Ascending aorta (tissue), 2 donors: ENCODE data around the gene GDPD5. TPM values are rescaled to one million over a fixed set of nuclear protein-coding genes. Genes with fewer than 3 reads are reported as not detected.

Experiments
- DNase-seq, 2 donors: peaks; one replicate each; pipeline ENCODE4 v3.0.0-alpha.2; 2019; ENCODE audit warnings: low spot score in 2 of 2
- H3K27ac ChIP-seq, 2 donors: fragments of 200-600 bp; sonication (generic); one replicate each; pipeline ENCODE4 v1.5.1; 2016 to 2017; ENCODE audit warnings: mild to moderate bottlenecking in 1 of 2
- H3K27me3 ChIP-seq: fragments of 200-600 bp; sonication (generic); one replicate; pipeline ENCODE4 v1.5.1; 2017
- H3K36me3 ChIP-seq, 2 donors: fragments of 200-600 bp; sonication (generic); one replicate each; pipeline ENCODE4 v1.5.1; 2016
- H3K4me1 ChIP-seq, 2 donors: fragments of 200-600 bp; sonication (generic); one replicate each; pipeline ENCODE4 v1.5.1; 2016 to 2017; ENCODE audit warnings: mild to moderate bottlenecking in 1 of 2
- H3K4me3 ChIP-seq, 2 donors: fragments of 200-600 bp; sonication (generic); one replicate each; pipeline ENCODE4 v1.5.1; 2016 to 2017; ENCODE audit warnings: mild to moderate bottlenecking in 1 of 2
- H3K9me3 ChIP-seq, 2 donors: fragments of 200-600 bp; sonication (generic); one replicate each; pipeline ENCODE4 v1.5.1; 2016
- intact Hi-C: fragments of 100-400 bp; cut with DNase I; formaldehyde crosslinking; loops from one replicate; pipeline ENCODE4 v1.15.1; 2023
- total RNA-seq: library from RNA; depleted of rRNA; stranded (reverse); fragments of >200 nt; gene quantifications from one replicate; pipeline ENCODE4 v1.1.0, GENCODE V29; 2016
- TF ChIP-seq, protein P1 (sequence below), 3 experiments: fragments of 200-600 bp in 2 of 3; fragments of 450-650 bp in 1 of 3; sonication (generic) in 2 of 3; IDR thresholded peaks; one replicate each; pipeline ENCODE4 v1.5.1; 2016 to 2019; ENCODE audit warnings: antibody characterized with exemption in 3 of 3, mild to moderate bottlenecking in 1 of 3, moderate library complexity in 1 of 3

GDPD5 gene
- total RNA-seq, 1 donor from 2014 or later = 64.6 TPM

DNA sequence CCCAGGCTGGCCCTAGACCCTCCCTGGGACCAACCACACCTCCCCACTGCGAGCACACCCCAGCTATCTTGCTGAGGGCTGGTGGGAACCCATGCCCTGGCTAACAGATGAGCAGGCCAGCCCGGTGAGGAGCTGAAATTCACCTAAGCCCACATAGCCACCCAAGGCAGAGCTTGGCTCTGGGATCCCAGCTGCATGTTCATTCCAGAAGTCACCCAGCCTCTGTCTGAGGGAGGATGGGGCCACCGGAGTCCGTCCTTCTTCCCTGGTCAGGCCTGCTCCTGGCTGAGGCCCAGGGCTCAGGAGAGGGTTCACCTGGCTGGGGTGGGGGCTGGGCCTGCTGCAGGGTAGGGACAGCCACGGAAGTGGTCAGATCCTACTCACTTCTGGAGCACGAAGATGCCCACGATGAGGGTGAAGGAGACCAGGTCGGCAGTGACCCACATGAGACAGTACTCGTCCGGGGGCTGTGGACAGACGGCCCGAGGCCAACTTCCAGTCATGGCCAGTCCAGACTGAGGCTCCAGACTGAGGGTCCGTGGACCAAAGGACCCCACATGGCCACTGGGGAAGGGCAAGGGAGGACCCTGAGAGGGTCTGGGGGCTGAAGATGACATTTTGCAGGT is 86.1 kb downstream of the GDPD5 start:
- TF ChIP-seq, protein P1, sequence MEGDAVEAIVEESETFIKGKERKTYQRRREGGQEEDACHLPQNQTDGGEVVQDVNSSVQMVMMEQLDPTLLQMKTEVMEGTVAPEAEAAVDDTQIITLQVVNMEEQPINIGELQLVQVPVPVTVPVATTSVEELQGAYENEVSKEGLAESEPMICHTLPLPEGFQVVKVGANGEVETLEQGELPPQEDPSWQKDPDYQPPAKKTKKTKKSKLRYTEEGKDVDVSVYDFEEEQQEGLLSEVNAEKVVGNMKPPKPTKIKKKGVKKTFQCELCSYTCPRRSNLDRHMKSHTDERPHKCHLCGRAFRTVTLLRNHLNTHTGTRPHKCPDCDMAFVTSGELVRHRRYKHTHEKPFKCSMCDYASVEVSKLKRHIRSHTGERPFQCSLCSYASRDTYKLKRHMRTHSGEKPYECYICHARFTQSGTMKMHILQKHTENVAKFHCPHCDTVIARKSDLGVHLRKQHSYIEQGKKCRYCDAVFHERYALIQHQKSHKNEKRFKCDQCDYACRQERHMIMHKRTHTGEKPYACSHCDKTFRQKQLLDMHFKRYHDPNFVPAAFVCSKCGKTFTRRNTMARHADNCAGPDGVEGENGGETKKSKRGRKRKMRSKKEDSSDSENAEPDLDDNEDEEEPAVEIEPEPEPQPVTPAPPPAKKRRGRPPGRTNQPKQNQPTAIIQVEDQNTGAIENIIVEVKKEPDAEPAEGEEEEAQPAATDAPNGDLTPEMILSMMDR (IDR thresholded peaks at IDR 0.05) = no peak
- Histone ChIP-seq H3K36me3 (peaks cover 0 to 4% of the 10 kb centered on the region in 2 donors), H3K4me1 (no peaks in the 10 kb centered on the region), H3K27ac (no peak overlapping the region), H3K9me3 (no peaks in the 10 kb centered on the region), H3K27me3 (no peaks in the 10 kb centered on the region), H3K4me3 (no peak overlapping the region)
- no peak for DNase-seq
- intact Hi-C loops = loop anchor here (2.0 kb wide), 1 partner anchor 33 kb away; no protein-coding TSS in a partner anchor

DNA sequence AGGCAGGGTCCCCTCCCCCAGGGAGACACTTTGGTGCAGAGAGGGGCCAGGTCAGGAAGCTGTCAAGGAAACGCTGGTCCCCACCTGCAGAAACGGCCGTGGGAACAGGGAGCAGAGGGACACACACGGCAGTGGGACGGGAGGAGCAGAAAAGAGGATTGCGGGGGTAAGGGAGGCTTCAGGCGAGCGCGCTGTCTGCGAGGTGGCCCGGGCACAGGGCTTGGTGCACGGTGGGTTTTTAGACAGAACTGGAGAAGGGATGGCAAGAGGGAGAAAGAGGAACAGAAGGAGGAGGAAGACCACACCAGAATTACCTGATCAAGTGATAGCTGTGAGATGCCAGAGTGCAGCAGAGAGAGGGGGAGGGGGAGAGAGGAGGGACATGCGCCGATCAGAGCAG is 86.7 kb downstream of the GDPD5 start:
- H3K4me3 ChIP-seq = no peak overlapping the region
- TF ChIP-seq, protein P1 (IDR thresholded peaks at IDR 0.05) = no peak
- no peaks in the 10 kb centered on the region for H3K9me3 ChIP-seq
- no peak overlapping the region for H3K27ac ChIP-seq
- no peaks in the 10 kb centered on the region for H3K4me1 ChIP-seq
- H3K36me3 ChIP-seq = peaks cover 0 to 4% of the 10 kb centered on the region in 2 donors
- H3K27me3 ChIP-seq = no peaks in the 10 kb centered on the region
- no peak for DNase-seq
- intact Hi-C loops = no loop called here

DNA sequence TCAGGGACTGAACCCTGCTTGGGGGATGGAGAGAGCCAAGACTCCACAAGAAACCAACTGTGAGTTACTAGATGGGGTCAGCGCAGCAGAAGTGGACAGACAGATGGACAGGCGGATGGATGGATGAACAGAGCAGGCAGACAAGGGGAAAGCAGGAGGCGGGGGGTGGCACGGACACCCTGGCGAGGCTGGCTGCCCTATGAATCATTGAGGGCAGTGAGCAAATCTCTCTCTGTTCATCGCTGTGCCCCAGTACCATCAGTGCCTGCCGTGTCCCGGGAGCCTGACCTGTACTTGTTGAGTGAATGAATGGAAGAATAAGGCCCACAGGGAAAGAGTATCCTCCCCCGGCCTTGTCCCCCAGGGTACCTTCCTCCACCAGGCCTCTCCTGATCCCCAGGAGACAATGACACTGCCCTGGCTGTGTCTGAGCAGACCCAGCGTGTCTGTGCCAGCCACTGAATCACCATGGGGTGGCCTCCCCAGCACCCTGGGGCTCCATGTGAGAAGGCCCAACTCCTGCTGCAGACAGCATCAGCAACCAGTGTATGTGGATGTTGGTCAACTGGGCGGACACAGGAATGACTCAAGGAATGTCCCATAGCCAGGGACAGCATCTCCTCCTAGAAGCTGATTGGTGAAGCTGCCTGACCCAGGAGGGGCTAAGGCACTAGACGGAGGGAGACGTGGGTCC is 87.6 kb downstream of the GDPD5 start:
- Histone ChIP-seq H3K9me3 (no peaks in the 10 kb centered on the region), H3K27me3 (no peaks in the 10 kb centered on the region), H3K4me3 (no peak overlapping the region), H3K36me3 (peaks cover 0 to 4% of the 10 kb centered on the region in 2 donors), H3K27ac (no peak overlapping the region), H3K4me1 (no peaks in the 10 kb centered on the region)
- intact Hi-C loops = no loop called here
- DNase-seq = no peak
- TF ChIP-seq, protein P1 (IDR thresholded peaks at IDR 0.05) = no peak

DNA sequence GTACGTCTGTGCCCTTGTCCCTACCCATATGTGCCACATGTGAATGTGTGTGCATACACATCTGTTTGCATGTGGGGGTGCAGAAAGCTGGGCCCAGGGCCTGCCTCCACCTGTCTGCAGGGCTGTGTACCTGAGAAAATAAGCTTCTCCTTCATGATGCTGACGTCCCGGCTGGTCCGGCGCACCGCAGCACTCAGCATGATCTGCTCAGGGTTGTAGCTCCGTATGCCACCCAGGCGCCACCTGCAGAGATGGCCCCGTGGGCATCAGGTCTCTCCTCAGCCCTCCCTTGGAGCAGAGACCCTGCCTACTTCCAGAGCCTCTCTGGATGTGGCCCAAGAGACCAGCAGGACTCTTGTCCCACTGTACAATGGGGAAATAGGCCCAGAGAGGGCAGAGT is 88.9 kb downstream of the GDPD5 start:
- TF ChIP-seq, protein P1 (IDR thresholded peaks at IDR 0.05) = no peak
- Histone ChIP-seq H3K4me1 (no peaks in the 10 kb centered on the region), H3K9me3 (no peaks in the 10 kb centered on the region), H3K27me3 (no peaks in the 10 kb centered on the region), H3K36me3 (peaks cover 0 to 4% of the 10 kb centered on the region in 2 donors), H3K4me3 (no peak overlapping the region), H3K27ac (no peak overlapping the region)
- DNase-seq = no peak
- intact Hi-C loops = no loop called here

DNA sequence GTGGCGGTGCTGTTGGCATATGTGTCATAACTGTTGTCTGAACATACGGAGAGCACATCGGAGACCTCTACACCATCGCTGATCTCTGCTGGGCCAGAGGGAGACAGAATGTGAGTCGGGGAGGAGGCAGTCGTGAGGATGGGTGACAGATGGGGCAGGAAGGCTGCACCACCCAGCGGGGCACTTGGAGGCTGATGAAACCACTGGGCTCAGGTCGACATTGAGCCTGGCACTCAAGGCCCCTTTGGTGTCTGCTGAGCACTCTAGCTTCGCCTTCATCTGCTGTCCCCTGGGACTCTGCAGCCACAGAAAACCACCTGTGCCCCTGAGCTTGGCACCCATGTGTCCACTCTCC is 90.2 kb downstream of the GDPD5 start:
- Histone ChIP-seq H3K4me1 (peaks cover 0 to 3% of the 10 kb centered on the region in 2 donors), H3K27me3 (no peaks in the 10 kb centered on the region), H3K36me3 (no peaks in the 10 kb centered on the region), H3K4me3 (no peak overlapping the region), H3K27ac (no peak overlapping the region), H3K9me3 (no peaks in the 10 kb centered on the region)
- DNase-seq = no peak
- intact Hi-C loops = no loop called here
- TF ChIP-seq, protein P1 (IDR thresholded peaks at IDR 0.05) = no peak
